ENCODE data around the gene POMGNT1.
A peak's percentile ranks its signal among the peaks of the same experiment; 100 is the strongest.

Gene POMGNT1

GRCh38 chr1:46183079-46183847 is 15.0 kb downstream of the POMGNT1 start:
- no peak for DNase-seq (ENCODE audit: low read depth in 2 of 2)

- DNase-seq (ENCODE audit: low read depth in 2 of 2): no peak
Observed at GRCh38 chr1:46181343-46182260, 16.6 kb downstream of the POMGNT1 start.

- DNase-seq (ENCODE audit: low read depth in 2 of 2): no peak
Observed at GRCh38 chr1:46180082-46180616, 18.1 kb downstream of the POMGNT1 start.

- peak; percentile 48 to 55 for DNase-seq (ENCODE audit: low read depth in 2 of 2)
Observed at GRCh38 chr1:46179138-46180081, 18.8 kb downstream of the POMGNT1 start.

- no peak for DNase-seq (ENCODE audit: low read depth in 2 of 2)
Observed at GRCh38 chr1:46176211-46176865, 21.9 kb downstream of the POMGNT1 start, which contains the start of gene P3R3URF. TSS of gene P3R3URF (minus strand) at chr1:46176488. CDS start at chr1:46176471, 17 bp downstream.

GRCh38 chr1:46175243-46175642 is 23.0 kb downstream of the POMGNT1 start:
- no peak for DNase-seq (ENCODE audit: low read depth in 2 of 2)

- DNase-seq (ENCODE audit: low read depth in 2 of 2): no peak
Observed at GRCh38 chr1:46174448-46175231, 23.6 kb downstream of the POMGNT1 start, which contains the start of gene TSPAN1. TSS of gene TSPAN1 (plus strand) at chr1:46175087. CDS start at chr1:46181108, 6,021 bp downstream.

GRCh38 chr1:46173361-46173856 is 24.8 kb downstream of the POMGNT1 start:
- no peak for DNase-seq (ENCODE audit: low read depth in 2 of 2)

GRCh38 chr1:46172321-46172720 is 25.9 kb downstream of the POMGNT1 start:
- no peak for DNase-seq (ENCODE audit: low read depth in 2 of 2)

- no peak for DNase-seq (ENCODE audit: low read depth in 2 of 2)
Observed at GRCh38 chr1:46171871-46172270, 26.4 kb downstream of the POMGNT1 start.

GRCh38 chr1:46171351-46171750 is 26.9 kb downstream of the POMGNT1 start:
- no peak for DNase-seq (ENCODE audit: low read depth in 2 of 2)

- no peak for DNase-seq (ENCODE audit: low read depth in 2 of 2)
Observed at GRCh38 chr1:46169811-46170454, 28.3 kb downstream of the POMGNT1 start.

GRCh38 chr1:46168477-46168876 is 29.8 kb downstream of the POMGNT1 start:
- DNase-seq (ENCODE audit: low read depth in 2 of 2): no peak

GRCh38 chr1:46166521-46167462 is 31.4 kb downstream of the POMGNT1 start:
- DNase-seq (ENCODE audit: low read depth in 2 of 2): peak in 1 of 2 donors; percentile 33

GRCh38 chr1:46160212-46160611 is 38.0 kb downstream of the POMGNT1 start:
- DNase-seq (ENCODE audit: low read depth in 2 of 2): no peak

GRCh38 chr1:46159516-46159915 is 38.7 kb downstream of the POMGNT1 start:
- DNase-seq (ENCODE audit: low read depth in 2 of 2): no peak

- no peak for DNase-seq (ENCODE audit: low read depth in 2 of 2)
Observed at GRCh38 chr1:46158312-46159281, 39.6 kb downstream of the POMGNT1 start.
